ENCODE results near the gene DOCK2.

The DOCK2 gene

DNA sequence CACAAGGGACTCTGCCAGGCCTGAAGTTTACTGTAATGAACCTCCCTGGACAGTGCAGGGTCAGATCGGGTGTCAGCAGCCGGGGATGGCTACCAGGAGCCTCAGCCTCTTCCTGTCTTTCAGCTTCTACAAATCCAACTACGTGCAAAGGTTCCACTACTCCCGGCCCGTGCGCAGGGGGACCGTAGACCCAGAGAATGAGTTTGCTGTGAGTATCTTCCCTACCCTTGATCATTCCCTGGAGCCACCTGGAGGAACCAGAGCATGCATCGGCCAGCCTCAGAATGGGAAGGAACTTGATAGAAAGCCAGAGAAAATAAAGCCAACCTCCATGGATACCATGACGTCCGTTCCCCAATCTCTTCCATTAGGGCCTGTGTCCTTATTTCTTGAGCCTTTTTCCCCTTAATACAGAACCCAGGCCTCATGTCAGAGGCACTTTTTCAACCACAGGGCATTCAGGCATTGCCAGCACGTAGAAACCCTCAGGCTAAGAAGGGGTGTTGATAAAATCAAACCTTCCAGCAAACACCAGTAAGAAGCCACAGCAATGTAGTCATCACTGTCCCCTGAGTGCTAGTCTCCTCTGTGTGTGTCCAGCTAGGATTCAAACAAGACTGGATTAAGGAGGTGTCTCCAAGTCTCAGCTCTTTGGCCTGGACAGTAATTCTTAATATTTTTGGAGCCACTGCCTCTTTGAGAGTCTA, 419.6 kb downstream of the DOCK2 start:
- H3K4me3 ChIP-seq (ENCODE audit: low read length): no peak overlapping the region
- no peak for DNase-seq (ENCODE audit: low read depth)
- TF ChIP-seq, protein P1, sequence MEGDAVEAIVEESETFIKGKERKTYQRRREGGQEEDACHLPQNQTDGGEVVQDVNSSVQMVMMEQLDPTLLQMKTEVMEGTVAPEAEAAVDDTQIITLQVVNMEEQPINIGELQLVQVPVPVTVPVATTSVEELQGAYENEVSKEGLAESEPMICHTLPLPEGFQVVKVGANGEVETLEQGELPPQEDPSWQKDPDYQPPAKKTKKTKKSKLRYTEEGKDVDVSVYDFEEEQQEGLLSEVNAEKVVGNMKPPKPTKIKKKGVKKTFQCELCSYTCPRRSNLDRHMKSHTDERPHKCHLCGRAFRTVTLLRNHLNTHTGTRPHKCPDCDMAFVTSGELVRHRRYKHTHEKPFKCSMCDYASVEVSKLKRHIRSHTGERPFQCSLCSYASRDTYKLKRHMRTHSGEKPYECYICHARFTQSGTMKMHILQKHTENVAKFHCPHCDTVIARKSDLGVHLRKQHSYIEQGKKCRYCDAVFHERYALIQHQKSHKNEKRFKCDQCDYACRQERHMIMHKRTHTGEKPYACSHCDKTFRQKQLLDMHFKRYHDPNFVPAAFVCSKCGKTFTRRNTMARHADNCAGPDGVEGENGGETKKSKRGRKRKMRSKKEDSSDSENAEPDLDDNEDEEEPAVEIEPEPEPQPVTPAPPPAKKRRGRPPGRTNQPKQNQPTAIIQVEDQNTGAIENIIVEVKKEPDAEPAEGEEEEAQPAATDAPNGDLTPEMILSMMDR (conservative IDR thresholded peaks at IDR 0.05; ENCODE audit: low read length): no peak

DNA sequence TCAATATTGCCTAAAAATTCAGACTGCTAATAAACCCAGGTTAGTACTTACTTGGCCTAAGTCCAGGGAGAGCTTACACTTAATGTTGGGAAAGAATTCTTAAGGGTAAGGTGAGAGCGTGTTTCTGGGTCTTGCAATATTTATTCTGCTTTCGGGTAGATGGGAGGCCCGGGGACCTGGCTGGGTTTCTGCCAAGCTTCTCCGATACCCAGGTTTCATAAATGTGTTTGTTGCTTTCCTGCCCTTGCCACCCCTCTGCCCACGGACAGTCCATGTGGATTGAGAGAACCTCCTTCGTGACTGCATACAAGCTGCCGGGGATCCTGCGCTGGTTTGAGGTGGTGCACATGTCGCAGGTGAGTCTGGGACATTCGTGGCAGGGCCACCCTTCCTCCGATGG, 420.2 kb downstream of the DOCK2 start:
- no peak overlapping the region for H3K4me3 ChIP-seq (ENCODE audit: low read length)
- no peak for DNase-seq (ENCODE audit: low read depth)
- TF ChIP-seq, protein P1 (conservative IDR thresholded peaks at IDR 0.05; ENCODE audit: low read length): no peak

DNA sequence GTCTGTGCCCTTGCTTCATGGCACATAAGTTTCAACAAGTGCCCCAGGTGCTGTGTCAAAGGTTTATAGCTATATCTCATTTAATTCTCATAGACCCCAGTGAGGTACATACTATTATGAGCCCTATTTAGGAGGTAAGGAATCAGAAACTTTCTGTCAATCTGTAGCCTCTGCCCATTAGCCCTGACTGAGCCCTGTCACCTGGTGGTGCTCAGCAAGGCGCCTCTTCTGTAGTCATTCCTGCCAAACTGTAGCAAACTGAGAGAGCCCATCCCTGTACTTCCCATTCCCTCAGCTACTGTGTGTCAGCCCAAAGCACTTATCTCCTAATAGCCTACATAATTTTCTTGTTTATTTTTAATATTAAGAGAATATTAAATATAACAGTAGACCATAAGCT, 422.1 kb downstream of the DOCK2 start:
- no peak for DNase-seq (ENCODE audit: low read depth)

DNA sequence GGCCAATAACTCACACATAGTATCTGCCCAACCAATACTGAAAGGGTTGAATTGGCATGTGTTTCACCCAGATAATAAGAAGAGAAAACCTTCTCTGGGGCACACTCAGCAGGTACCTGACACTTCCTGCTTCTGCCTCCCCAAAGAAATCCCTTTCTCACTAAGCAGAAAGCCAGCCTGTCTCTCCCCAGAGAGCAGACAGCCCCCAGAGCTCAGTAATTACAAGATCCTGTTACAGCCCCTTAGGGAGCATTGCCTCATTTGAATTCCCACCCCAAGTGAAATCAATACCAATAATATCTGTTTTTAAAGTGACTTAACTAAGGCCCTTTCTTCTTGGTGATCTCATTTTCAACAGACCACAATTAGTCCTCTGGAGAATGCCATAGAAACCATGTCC, 430.1 kb downstream of the DOCK2 start:
- H3K4me3 ChIP-seq (ENCODE audit: low read length): no peak overlapping the region
- DNase-seq (ENCODE audit: low read depth): no peak
- TF ChIP-seq, protein P1 (conservative IDR thresholded peaks at IDR 0.05; ENCODE audit: low read length): no peak

More for the DNA sequence above, 422.1 kb downstream of the DOCK2 start:
- no peak overlapping the region for H3K4me3 ChIP-seq (ENCODE audit: low read length)
- TF ChIP-seq, protein P1 (conservative IDR thresholded peaks at IDR 0.05; ENCODE audit: low read length): no peak

DNA sequence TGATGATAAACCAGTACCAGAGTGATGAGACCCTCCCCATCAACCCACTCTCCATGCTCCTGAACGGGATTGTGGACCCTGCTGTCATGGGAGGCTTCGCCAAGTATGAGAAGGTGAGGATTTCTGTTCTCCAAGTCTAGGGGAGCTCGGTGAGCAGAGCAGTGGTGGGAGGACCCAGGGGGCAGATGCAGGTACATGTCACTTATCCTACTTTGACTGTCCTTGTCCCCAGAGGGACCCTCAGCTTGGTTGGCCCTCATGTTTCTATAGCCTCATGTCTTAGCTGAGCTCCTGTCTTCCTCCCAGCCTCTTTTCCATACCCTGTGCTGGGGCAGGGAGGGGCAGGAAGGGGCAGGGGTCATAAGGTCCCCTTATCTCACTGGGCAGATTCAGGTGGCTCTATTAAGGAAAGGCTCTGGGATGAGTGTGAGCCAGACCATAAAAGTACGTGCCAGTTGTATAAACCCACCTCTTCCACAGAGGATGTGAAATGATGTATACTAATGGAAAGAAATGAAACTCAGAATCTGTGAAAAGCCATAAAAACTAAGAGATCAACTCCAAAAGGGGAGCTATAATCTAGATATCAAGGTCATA, 430.6 kb downstream of the DOCK2 start:
- TF ChIP-seq, protein P1 (conservative IDR thresholded peaks at IDR 0.05; ENCODE audit: low read length): no peak
- H3K4me3 ChIP-seq (ENCODE audit: low read length): no peak overlapping the region
- DNase-seq (ENCODE audit: low read depth): no peak

DNA sequence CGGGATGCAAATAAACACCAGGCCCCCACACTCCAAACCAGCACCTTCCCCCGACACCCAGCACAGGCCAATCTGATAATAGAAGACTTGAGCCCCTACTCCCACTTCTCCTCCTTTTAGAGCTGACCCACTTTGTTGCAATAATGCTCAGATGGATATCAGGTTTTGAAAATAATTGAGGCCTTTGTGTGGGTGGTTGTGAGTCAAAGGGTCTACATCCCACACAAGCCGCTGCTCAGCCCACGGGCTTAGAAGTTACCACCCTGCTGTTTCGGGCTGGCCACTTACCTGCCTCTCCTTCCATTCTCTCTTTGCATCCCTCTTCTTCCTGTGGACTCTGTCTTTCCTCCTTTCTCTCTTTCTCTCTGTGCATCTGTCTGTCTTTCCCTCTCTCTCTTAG, 432.4 kb downstream of the DOCK2 start:
- TF ChIP-seq, protein P1 (conservative IDR thresholded peaks at IDR 0.05; ENCODE audit: low read length): no peak
- H3K4me3 ChIP-seq (ENCODE audit: low read length): no peak overlapping the region
- DNase-seq (ENCODE audit: low read depth): no peak

All from AG10803 (cell line).